ENCODE measurements around the gene FLNB. TPM values are rescaled to one million over a fixed set of nuclear protein-coding genes. Genes with fewer than 3 reads are reported as not detected.

Gene FLNB
- total RNA-seq, 1 experiment from 2014 or later = 309 TPM

DNA sequence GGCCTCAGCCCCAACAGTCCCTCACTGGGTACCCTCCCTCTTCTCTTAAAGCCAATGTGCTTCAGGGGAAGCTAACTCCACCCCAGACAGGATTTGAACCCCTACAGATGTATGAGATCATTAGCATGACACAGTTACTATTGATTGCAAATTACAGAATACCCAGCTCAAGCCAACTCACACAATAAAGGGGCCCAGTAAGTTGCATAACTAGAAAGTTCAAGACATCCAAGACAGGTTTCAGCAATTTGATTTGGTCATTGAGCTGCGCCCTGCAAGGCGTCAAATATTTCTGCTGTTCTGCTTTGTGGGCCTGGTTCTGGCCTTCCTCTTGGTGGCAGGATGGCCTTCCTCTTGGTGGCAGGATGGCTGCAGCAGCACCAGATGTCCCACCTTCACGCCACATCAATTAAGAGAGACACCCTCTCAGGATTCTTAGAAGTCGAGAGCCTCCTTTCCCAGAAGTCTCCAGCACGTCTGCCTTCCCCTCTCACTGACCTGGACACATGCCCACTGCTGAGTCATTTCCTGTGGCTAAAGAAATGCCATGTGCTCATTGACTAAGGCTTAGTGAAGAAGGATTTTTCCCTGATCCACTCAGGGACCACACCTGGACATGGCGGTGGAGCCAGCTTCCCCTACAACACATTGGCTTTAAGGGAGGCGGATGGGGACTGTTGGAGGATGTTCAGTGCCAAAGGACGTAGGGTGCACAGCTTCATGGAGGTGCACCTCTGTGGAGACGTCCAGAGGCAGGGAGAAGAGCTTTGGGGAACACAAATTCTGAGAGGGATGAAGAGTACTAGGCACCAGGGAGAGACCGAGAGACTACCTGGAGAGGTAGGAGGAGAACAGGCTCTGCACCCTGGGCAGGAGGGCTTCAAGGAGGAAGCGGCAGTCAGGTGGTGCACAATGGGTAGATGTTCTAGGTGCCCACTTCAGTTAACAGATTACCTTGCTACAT, 153.5 kb downstream of the FLNB start:
- intact Hi-C loops (cut with micrococcal nuclease; ENCODE audit: unreplicated experiment) (no loop called here), in situ Hi-C loops (cut with HindIII; ENCODE audit: low pct_unique_long_range_greater_than_20kb, low sequenced_read_pairs) (no loop called here)
- H3K4me1 ChIP-seq (ENCODE audit: control insufficient read depth, insufficient read depth, low read length) = peaks cover 63% of the 10 kb centered on the region
- POLR2A ChIA-PET = interaction anchor here (0.6 kb wide), 1 partner anchor 112 kb away, joined by 15 read pairs; no protein-coding TSS in a partner anchor
- H3K9me3 ChIP-seq (ENCODE audit: control insufficient read depth, insufficient read depth, low read depth, low read length) = no peaks in the 10 kb centered on the region
- CTCF ChIA-PET = no interaction called here
- peak; percentile 74 for DNase-seq (ENCODE audit: low read depth, low spot score)
- peak overlapping the region; percentile 84 for H3K27ac ChIP-seq (ENCODE audit: low read length)
- TF ChIP-seq TCF7L2 (IDR thresholded peaks at IDR 0.05; ENCODE audit: low read depth, low read length) (no peak), POLR2AphosphoS5 (IDR thresholded peaks at IDR 0.05; ENCODE audit: low read depth, low read length) (no peak), SIN3A (IDR thresholded peaks at IDR 0.05; ENCODE audit: borderline replicate concordance, insufficient read depth, low read depth, low read length) (no peak)
- TF ChIP-seq, protein P1, sequence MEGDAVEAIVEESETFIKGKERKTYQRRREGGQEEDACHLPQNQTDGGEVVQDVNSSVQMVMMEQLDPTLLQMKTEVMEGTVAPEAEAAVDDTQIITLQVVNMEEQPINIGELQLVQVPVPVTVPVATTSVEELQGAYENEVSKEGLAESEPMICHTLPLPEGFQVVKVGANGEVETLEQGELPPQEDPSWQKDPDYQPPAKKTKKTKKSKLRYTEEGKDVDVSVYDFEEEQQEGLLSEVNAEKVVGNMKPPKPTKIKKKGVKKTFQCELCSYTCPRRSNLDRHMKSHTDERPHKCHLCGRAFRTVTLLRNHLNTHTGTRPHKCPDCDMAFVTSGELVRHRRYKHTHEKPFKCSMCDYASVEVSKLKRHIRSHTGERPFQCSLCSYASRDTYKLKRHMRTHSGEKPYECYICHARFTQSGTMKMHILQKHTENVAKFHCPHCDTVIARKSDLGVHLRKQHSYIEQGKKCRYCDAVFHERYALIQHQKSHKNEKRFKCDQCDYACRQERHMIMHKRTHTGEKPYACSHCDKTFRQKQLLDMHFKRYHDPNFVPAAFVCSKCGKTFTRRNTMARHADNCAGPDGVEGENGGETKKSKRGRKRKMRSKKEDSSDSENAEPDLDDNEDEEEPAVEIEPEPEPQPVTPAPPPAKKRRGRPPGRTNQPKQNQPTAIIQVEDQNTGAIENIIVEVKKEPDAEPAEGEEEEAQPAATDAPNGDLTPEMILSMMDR (IDR thresholded peaks at IDR 0.05) = no peak
- TF ChIP-seq, protein P2, sequence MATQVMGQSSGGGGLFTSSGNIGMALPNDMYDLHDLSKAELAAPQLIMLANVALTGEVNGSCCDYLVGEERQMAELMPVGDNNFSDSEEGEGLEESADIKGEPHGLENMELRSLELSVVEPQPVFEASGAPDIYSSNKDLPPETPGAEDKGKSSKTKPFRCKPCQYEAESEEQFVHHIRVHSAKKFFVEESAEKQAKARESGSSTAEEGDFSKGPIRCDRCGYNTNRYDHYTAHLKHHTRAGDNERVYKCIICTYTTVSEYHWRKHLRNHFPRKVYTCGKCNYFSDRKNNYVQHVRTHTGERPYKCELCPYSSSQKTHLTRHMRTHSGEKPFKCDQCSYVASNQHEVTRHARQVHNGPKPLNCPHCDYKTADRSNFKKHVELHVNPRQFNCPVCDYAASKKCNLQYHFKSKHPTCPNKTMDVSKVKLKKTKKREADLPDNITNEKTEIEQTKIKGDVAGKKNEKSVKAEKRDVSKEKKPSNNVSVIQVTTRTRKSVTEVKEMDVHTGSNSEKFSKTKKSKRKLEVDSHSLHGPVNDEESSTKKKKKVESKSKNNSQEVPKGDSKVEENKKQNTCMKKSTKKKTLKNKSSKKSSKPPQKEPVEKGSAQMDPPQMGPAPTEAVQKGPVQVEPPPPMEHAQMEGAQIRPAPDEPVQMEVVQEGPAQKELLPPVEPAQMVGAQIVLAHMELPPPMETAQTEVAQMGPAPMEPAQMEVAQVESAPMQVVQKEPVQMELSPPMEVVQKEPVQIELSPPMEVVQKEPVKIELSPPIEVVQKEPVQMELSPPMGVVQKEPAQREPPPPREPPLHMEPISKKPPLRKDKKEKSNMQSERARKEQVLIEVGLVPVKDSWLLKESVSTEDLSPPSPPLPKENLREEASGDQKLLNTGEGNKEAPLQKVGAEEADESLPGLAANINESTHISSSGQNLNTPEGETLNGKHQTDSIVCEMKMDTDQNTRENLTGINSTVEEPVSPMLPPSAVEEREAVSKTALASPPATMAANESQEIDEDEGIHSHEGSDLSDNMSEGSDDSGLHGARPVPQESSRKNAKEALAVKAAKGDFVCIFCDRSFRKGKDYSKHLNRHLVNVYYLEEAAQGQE (IDR thresholded peaks at IDR 0.05; ENCODE audit: insufficient read depth in 1 of 2, low read depth in 2 of 2, low read length in 1 of 2) = no peak
- no peak overlapping the region for H3K4me3 ChIP-seq (ENCODE audit: low read depth in 2 of 2, low read length in 2 of 2)
- H3K27me3 ChIP-seq (ENCODE audit: control insufficient read depth, insufficient read depth, low read length) = no peaks in the 10 kb centered on the region
- H3K36me3 ChIP-seq (ENCODE audit: control insufficient read depth, insufficient read depth, low read length) = peaks cover 11% of the 10 kb centered on the region
- ATAC-seq = peak; percentile 29; the same call in 1 of the 2 replicates
- no TSS peak for BruUV-seq (replicated peaks)

DNA sequence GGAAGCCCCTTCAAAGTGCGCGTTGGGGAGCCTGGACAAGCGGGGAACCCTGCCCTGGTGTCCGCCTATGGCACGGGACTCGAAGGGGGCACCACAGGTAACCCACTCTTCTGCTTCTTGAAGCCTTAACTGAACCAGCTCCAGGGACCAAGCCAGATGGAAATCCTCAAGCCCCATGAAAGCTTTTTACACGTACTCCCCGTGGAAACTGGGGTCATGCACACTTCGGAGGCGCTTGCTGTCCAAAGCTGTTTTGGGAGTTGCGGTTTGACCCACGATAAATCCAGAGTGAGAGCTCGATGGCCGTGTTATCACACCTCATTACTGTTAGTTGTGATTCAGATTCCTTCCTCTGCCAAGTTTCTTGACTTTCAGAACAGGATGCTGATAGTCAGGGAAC, 155.0 kb downstream of the FLNB start:
- in situ Hi-C loops (cut with HindIII; ENCODE audit: low pct_unique_long_range_greater_than_20kb, low sequenced_read_pairs) (no loop called here), intact Hi-C loops (cut with micrococcal nuclease; ENCODE audit: unreplicated experiment) (no loop called here)
- peaks cover 66% of the 10 kb centered on the region for H3K4me1 ChIP-seq (ENCODE audit: control insufficient read depth, insufficient read depth, low read length)
- peaks cover 5% of the 10 kb centered on the region for H3K36me3 ChIP-seq (ENCODE audit: control insufficient read depth, insufficient read depth, low read length)
- H3K27me3 ChIP-seq (ENCODE audit: control insufficient read depth, insufficient read depth, low read length) = no peaks in the 10 kb centered on the region
- TF ChIP-seq POLR2AphosphoS5 (IDR thresholded peaks at IDR 0.05; ENCODE audit: low read depth, low read length) (no peak), SIN3A (IDR thresholded peaks at IDR 0.05; ENCODE audit: borderline replicate concordance, insufficient read depth, low read depth, low read length) (no peak), TCF7L2 (IDR thresholded peaks at IDR 0.05; ENCODE audit: low read depth, low read length) (no peak)
- TF ChIP-seq, protein P2 (IDR thresholded peaks at IDR 0.05; ENCODE audit: insufficient read depth in 1 of 2, low read depth in 2 of 2, low read length in 1 of 2) = no peak
- TF ChIP-seq, protein P1 (IDR thresholded peaks at IDR 0.05) = no peak
- BruUV-seq (replicated peaks) = no TSS peak
- CTCF ChIA-PET = no interaction called here
- POLR2A ChIA-PET = interaction anchor here (0.6 kb wide), 1 partner anchor 80 kb away, joined by 9 read pairs; no protein-coding TSS in a partner anchor
- DNase-seq (ENCODE audit: low read depth, low spot score) (no peak), ATAC-seq (no peak)
- peak overlapping the region; percentile 84 for H3K27ac ChIP-seq (ENCODE audit: low read length)
- no peaks in the 10 kb centered on the region for H3K9me3 ChIP-seq (ENCODE audit: control insufficient read depth, insufficient read depth, low read depth, low read length)
- H3K4me3 ChIP-seq (ENCODE audit: low read depth in 2 of 2, low read length in 2 of 2) = no peak overlapping the region

Data from Panc1 (cell line).